K562 (cell line): Measurements from ENCODE around the gene ITPRIPL2. TPM values are rescaled to one million over a fixed set of nuclear protein-coding genes. Genes with fewer than 3 reads are reported as not detected.

Experiments
- ASH1L ChIP-seq: fragments of 450-650 bp; IDR thresholded peaks from 2 replicates; pipeline ENCODE4 v1.6.1; 2018; ENCODE audit warnings: borderline replicate concordance, mild to moderate bottlenecking, low read depth; ENCODE audit not compliant: partially characterized antibody
- BHLHE40 ChIP-seq: IDR thresholded peaks from 2 replicates; pipeline ENCODE4 v1.6.1; 2011; ENCODE audit warnings: low read length, improper control_type of control experiment
- CTBP1 ChIP-seq: fragments of 450-650 bp; IDR thresholded peaks from 2 replicates; pipeline ENCODE4 v1.6.1; 2016; ENCODE audit warnings: borderline replicate concordance
- ELK3 ChIP-seq: fragments of 450-650 bp; formaldehyde crosslinking; IDR thresholded peaks from 2 replicates; pipeline ENCODE4 v1.4.0; 2020; ENCODE audit warnings: mild to moderate bottlenecking
- ETV1 ChIP-seq: fragments of 450-650 bp; conservative IDR thresholded peaks from 2 replicates; pipeline ENCODE4 v1.6.1; 2016; ENCODE audit warnings: missing genetic modification characterization, control low read depth, low read depth, missing compliant biosample characterization
- FOXP4 ChIP-seq: sonication (generic); formaldehyde crosslinking; IDR thresholded peaks from 2 replicates; pipeline ENCODE4 v1.8.0; 2022; ENCODE audit warnings: mild to moderate bottlenecking, missing genetic modification reagents, borderline replicate concordance
- GABPB1 ChIP-seq: sonication (generic); formaldehyde crosslinking; IDR thresholded peaks from 2 replicates; pipeline ENCODE4 v1.8.0; 2022; ENCODE audit warnings: mild to moderate bottlenecking, missing genetic modification reagents
- GTF2A2 ChIP-seq: IDR thresholded peaks from 2 replicates; pipeline ENCODE4 v1.6.1; 2016; ENCODE audit warnings: mild to moderate bottlenecking, missing genetic modification characterization, missing compliant biosample characterization
- HDAC3 ChIP-seq: fragments of 450-650 bp; IDR thresholded peaks from 2 replicates; pipeline ENCODE4 v1.6.1; 2018; ENCODE audit warnings: borderline replicate concordance, mild to moderate bottlenecking, moderate library complexity; ENCODE audit not compliant: partially characterized antibody
- HIVEP1 ChIP-seq: fragments of 250-450 bp; sonication (Bioruptor Pico); IDR thresholded peaks from 2 replicates; pipeline ENCODE4 v1.4.0; 2020; ENCODE audit warnings: mild to moderate bottlenecking
- KHSRP ChIP-seq: fragments of 450-650 bp; IDR thresholded peaks from 2 replicates; pipeline ENCODE4 v1.6.1; 2017
- NFRKB ChIP-seq: fragments of 450-650 bp; IDR thresholded peaks from 2 replicates; pipeline ENCODE4 v1.6.1; 2016; ENCODE audit warnings: low read depth
- PCBP2 ChIP-seq: fragments of 200-400 bp; formaldehyde crosslinking; IDR thresholded peaks from 2 replicates; pipeline ENCODE4 v1.6.1; 2018; ENCODE audit warnings: low read length, low read depth, mild to moderate bottlenecking, moderate library complexity; ENCODE audit not compliant: poor library complexity, severe bottlenecking
- RFX5 ChIP-seq: IDR thresholded peaks from 2 replicates; pipeline ENCODE4 v1.6.1; 2011; ENCODE audit warnings: low read depth, mild to moderate bottlenecking, improper control_type of control experiment, low read length
- SIN3A ChIP-seq, 2 experiments: fragments of 150-350 bp in 1 of 2; IDR thresholded peaks; 2 replicates each; pipeline ENCODE4 v1.6.1; 2011 to 2016; ENCODE audit warnings: borderline replicate concordance in 2 of 2, low read depth in 2 of 2, low read length in 2 of 2, mild to moderate bottlenecking in 2 of 2, moderate library complexity in 2 of 2; ENCODE audit not compliant: control insufficient read depth in 1 of 2
- STAT5A ChIP-seq: IDR thresholded peaks from 2 replicates; pipeline ENCODE4 v1.6.1; 2012; ENCODE audit warnings: low read length, inconsistent platforms, borderline replicate concordance
- STAT5B ChIP-seq: fragments of 250-450 bp; sonication (Bioruptor Pico); IDR thresholded peaks from 2 replicates; pipeline ENCODE4 v1.8.0; 2021; ENCODE audit warnings: mild to moderate bottlenecking, inconsistent platforms
- TBP ChIP-seq: optimal IDR thresholded peaks from 2 replicates; pipeline ENCODE3; 2011; ENCODE audit warnings: low read depth, low read length, improper control_type of control experiment
- TEAD2 ChIP-seq: fragments of 450-650 bp; IDR thresholded peaks from 2 replicates; pipeline ENCODE4 v1.6.1; 2016; ENCODE audit warnings: missing genetic modification characterization, control low read depth, missing compliant biosample characterization
- THAP7 ChIP-seq: fragments of 250-450 bp; sonication (Bioruptor Pico); IDR thresholded peaks from 2 replicates; pipeline ENCODE4 v1.5.0; 2021
- WHSC1 ChIP-seq: IDR thresholded peaks from one replicate; pipeline ENCODE4 v1.6.1; 2012; ENCODE audit warnings: low read length, control low read depth, inconsistent platforms
- YBX1 ChIP-seq: fragments of 450-650 bp; IDR thresholded peaks from 2 replicates; pipeline ENCODE4 v1.7.1; 2016; ENCODE audit warnings: mild to moderate bottlenecking
- ZC3H4 ChIP-seq: sonication (generic); formaldehyde crosslinking; IDR thresholded peaks from 2 replicates; pipeline ENCODE4 v1.9.0; 2021; ENCODE audit warnings: missing genetic modification reagents, borderline replicate concordance
- ZFP36 ChIP-seq: fragments of 150-350 bp; IDR thresholded peaks from 2 replicates; pipeline ENCODE4 v1.6.1; 2018; ENCODE audit warnings: low read length, low read depth; ENCODE audit not compliant: partially characterized antibody
- ZKSCAN8 ChIP-seq: fragments of 200-800 bp; sonication (Bioruptor generic); IDR thresholded peaks from 2 replicates; pipeline ENCODE4 v1.6.1; 2016; ENCODE audit warnings: missing genetic modification characterization, missing compliant biosample characterization
- ZNF23 ChIP-seq: fragments of 250-450 bp; sonication (Bioruptor Pico); IDR thresholded peaks from 2 replicates; pipeline ENCODE4 v1.4.0; 2020; ENCODE audit warnings: mild to moderate bottlenecking
- ZNF347 ChIP-seq: fragments of 450-650 bp; formaldehyde crosslinking; IDR thresholded peaks from 2 replicates; pipeline ENCODE4 v1.4.0; 2020; ENCODE audit warnings: low read depth, mild to moderate bottlenecking, moderate library complexity
- ZNF644 ChIP-seq: fragments of 200-800 bp; sonication (Bioruptor generic); IDR thresholded peaks from 2 replicates; pipeline ENCODE4 v1.6.1; 2016; ENCODE audit warnings: low read depth, missing genetic modification characterization, missing compliant biosample characterization
- ZNF780A ChIP-seq: fragments of 250-450 bp; sonication (Bioruptor Pico); IDR thresholded peaks from 2 replicates; pipeline ENCODE4 v1.5.0; 2021; ENCODE audit warnings: mild to moderate bottlenecking
- polyA plus RNA-seq, 8 experiments: library from polyadenylated mRNA; depleted of rRNA in 4 of 8; stranded (reverse) in 5 of 8; unstranded in 3 of 8; fragments of >200 nt; fragmentation: Nextera tagmentation in 2 of 8; fragmentation: Illumina TruSeq in 1 of 8; extraction: Ambion mirVana in 2 of 8; extraction: Trizol in 1 of 8; gene quantifications; 2 replicates each; pipeline versions ENCODE4 v1.2.1 to v1.2.3, GENCODE V29; 2011 to 2014; ENCODE audit warnings: inconsistent platforms in 1 of 8, missing spikeins in 1 of 8
- total RNA-seq, 7 experiments: library from RNA; depleted of rRNA in 6 of 7; stranded (reverse); fragments of >200 nt in 6 of 7; fragmentation: Illumina TruSeq in 2 of 7; extraction: Trizol in 2 of 7; gene quantifications; 2 replicates each; pipeline versions ENCODE4 v1.2.1 to v1.2.3, GENCODE V29; 2011 to 2021; ENCODE audit warnings: low replicate concordance in 1 of 7

ITPRIPL2 gene
- total and polyA plus RNA-seq, 9 of the 15 experiments (the other 6 are each of a cell fraction or from before 2014, with no cell fraction given), result 0.04 to 2.2 (median 0.58) TPM

- TF ChIP-seq ZNF347 (no peak), CTBP1 (no peak), HIVEP1 (CRISPR knock-in tag) (no peak), NFRKB (peak; percentile 95), PCBP2 (no peak), GTF2A2 (tag) (no peak), FOXP4 (no peak), RFX5 (no peak), HDAC3 (peak; percentile 56), ZFP36 (no peak), STAT5B (CRISPR knock-in tag) (no peak), KHSRP (no peak), STAT5A (peak; percentile 52; the same call in 1 of the 2 replicates), TEAD2 (no peak; the same call in 1 of the 2 replicates), YBX1 (no peak), ZKSCAN8 (no peak), ETV1 (tag) (no peak), ZNF780A (CRISPR knock-in tag) (no peak), ZC3H4 (no peak), SIN3A (IDR thresholded peaks at IDR 0.05; ENCODE audit: borderline replicate concordance in 2 of 2, control insufficient read depth in 1 of 2, low read depth in 2 of 2, low read length in 2 of 2) (no peak), ASH1L (no peak), THAP7 (CRISPR knock-in tag) (no peak), GABPB1 (no peak), BHLHE40 (no peak; the same call in 1 of the 2 replicates), WHSC1 (no peak), TBP (no peak), ZNF23 (CRISPR knock-in tag) (no peak), ELK3 (CRISPR knock-in tag) (no peak), ZNF644 (tag) (no peak)
These were observed 5.2 kb downstream of the ITPRIPL2 start (continued) for GRCh38 chr16:19118938-19119431.
